NT2/D1 (cell line): ENCODE measurements around the gene PANK1.

Experiments
- SUZ12 ChIP-seq: IDR thresholded peaks from 2 replicates; pipeline ENCODE4 v1.6.1; 2011; ENCODE audit not compliant: insufficient read length, insufficient read depth; ENCODE audit errors: extremely low read depth
- YY1 ChIP-seq: IDR thresholded peaks from 2 replicates; pipeline ENCODE4 v1.6.1; 2011; ENCODE audit not compliant: insufficient read length, insufficient read depth
- ZNF274 ChIP-seq: IDR thresholded peaks from 2 replicates; pipeline ENCODE4 v1.6.1; 2011; ENCODE audit warnings: mild to moderate bottlenecking, low read depth, low read length

- TF ChIP-seq ZNF274 (no peak), SUZ12 (no peak), YY1 (no peak)
These were observed 109.7 kb downstream of the PANK1 start, which contains the start of gene SLC16A12 for GRCh38 chr10:89535171-89536012.
